Stimulated activated CD8-positive, alpha-beta memory T cell treated with anti-CD3 and anti-CD28 coated beads, Interleukin-12 subunit alpha, Interleukin-12 subunit beta, amount 100 ng/mL, for 1 hour (primary cell): Measurements from ENCODE around the gene PIP5K1B.

Experiments
- DNase-seq: peaks from one replicate; pipeline ENCODE4 v3.0.0-alpha.2; 2020; ENCODE audit warnings: low read depth

The PIP5K1B gene

GRCh38 chr9:68912561-68912960 lies 207.5 kb downstream of the PIP5K1B start:
- no peak for DNase-seq

GRCh38 chr9:68913054-68913453 lies 208.0 kb downstream of the PIP5K1B start:
- DNase-seq: no peak

GRCh38 chr9:68914751-68915150 lies 209.7 kb downstream of the PIP5K1B start:
- no peak for DNase-seq

- DNase-seq: no peak
These were observed 214.6 kb downstream of the PIP5K1B start for GRCh38 chr9:68919661-68920060.

GRCh38 chr9:68920921-68921320 lies 215.9 kb downstream of the PIP5K1B start:
- DNase-seq: no peak

- DNase-seq: no peak
These were observed 218.4 kb downstream of the PIP5K1B start for GRCh38 chr9:68923480-68923879.

GRCh38 chr9:68925175-68925574 lies 220.1 kb downstream of the PIP5K1B start:
- no peak for DNase-seq

- DNase-seq: no peak
These were observed 222.1 kb downstream of the PIP5K1B start for GRCh38 chr9:68927165-68927564.

- DNase-seq: no peak
These were observed 226.8 kb downstream of the PIP5K1B start for GRCh38 chr9:68931821-68932220.

GRCh38 chr9:68932458-68932857 lies 227.4 kb downstream of the PIP5K1B start:
- no peak for DNase-seq

- DNase-seq: no peak
These were observed 228.6 kb downstream of the PIP5K1B start for GRCh38 chr9:68933434-68934328.

GRCh38 chr9:68934329-68934644 lies 229.2 kb downstream of the PIP5K1B start:
- DNase-seq: no peak

- no peak for DNase-seq
These were observed 235.5 kb downstream of the PIP5K1B start for GRCh38 chr9:68940573-68940972.

GRCh38 chr9:68941780-68942459 lies 236.9 kb downstream of the PIP5K1B start:
- DNase-seq: no peak

- no peak for DNase-seq
These were observed 237.8 kb downstream of the PIP5K1B start for GRCh38 chr9:68942790-68943189.

GRCh38 chr9:68947015-68947414 lies 242.0 kb downstream of the PIP5K1B start:
- DNase-seq: no peak

GRCh38 chr9:68947842-68948569 lies 243.0 kb downstream of the PIP5K1B start:
- no peak for DNase-seq

GRCh38 chr9:68949271-68950000 lies 244.4 kb downstream of the PIP5K1B start:
- no peak for DNase-seq

GRCh38 chr9:68950188-68950587 lies 245.1 kb downstream of the PIP5K1B start:
- DNase-seq: no peak

- no peak for DNase-seq
These were observed 245.6 kb downstream of the PIP5K1B start for GRCh38 chr9:68950689-68951088.

GRCh38 chr9:68951879-68952659 lies 247.0 kb downstream of the PIP5K1B start:
- DNase-seq: no peak
